Right lobe of liver (tissue), 6 donors: ENCODE data around the gene POC1A. TPM values are rescaled to one million over a fixed set of nuclear protein-coding genes. Genes with fewer than 3 reads are reported as not detected.

Source experiments
- ATAC-seq, 4 donors: fragments of 200-7000 bp; cut with Tn5 transposase; one replicate each; pipeline ENCODE4 v1.9.1; 2020; ENCODE audit warnings: mild to moderate bottlenecking in 4 of 4, moderate library complexity in 4 of 4
- DNase-seq, 3 donors: peaks; one replicate each; pipeline ENCODE4 v3.0.0-alpha.2; 2020
- H3K27ac ChIP-seq, 3 donors: fragments of 200-600 bp; one replicate each; pipeline ENCODE4 v1.8.0; 2022
- H3K27me3 ChIP-seq, 2 donors: fragments of 200-600 bp; one replicate each; pipeline ENCODE4 v1.8.0; 2022
- H3K36me3 ChIP-seq, 4 donors: fragments of 200-600 bp; sonication (generic) in 1 of 4; one replicate each; pipeline versions ENCODE4 v1.5.1 to v1.8.0; 2017 to 2022; ENCODE audit warnings: control low read depth in 1 of 4
- H3K4me1 ChIP-seq, 4 donors: fragments of 200-600 bp; sonication (generic) in 1 of 4; one replicate each; pipeline versions ENCODE4 v1.5.1 to v1.8.0; 2017 to 2022; ENCODE audit warnings: control low read depth in 1 of 4
- H3K4me3 ChIP-seq, 3 donors: fragments of 200-600 bp; one replicate each; pipeline ENCODE4 v1.8.0; 2022
- H3K9me3 ChIP-seq, 4 donors: fragments of 200-600 bp; sonication (generic) in 1 of 4; one replicate each; pipeline versions ENCODE4 v1.5.1 to v1.8.0; 2017 to 2022; ENCODE audit warnings: control low read depth in 1 of 4
- POLR2A ChIP-seq: fragments of 450-650 bp; IDR thresholded peaks from one replicate; pipeline ENCODE4 v1.6.1; 2017; ENCODE audit warnings: antibody characterized with exemption, mild to moderate bottlenecking
- whole genome bisulfite sequencing: methylation state at CpG from one replicate; pipeline ENCODE4 v1.1.6; 2018; ENCODE audit warnings: low coverage, low lambda C conversion rate; ENCODE audit not compliant: insufficient coverage; ENCODE audit errors: missing lambda C conversion rate; 5-methylcytosine and 5-hydroxymethylcytosine counted together
- intact Hi-C, 2 donors: fragments of 100-400 bp; cut with DNase I; formaldehyde crosslinking; loops; one replicate each; pipeline versions ENCODE4 v1.11.2 to v1.14.1; 2022
- total RNA-seq, 6 experiments: library from RNA; depleted of rRNA in 2 of 6; stranded (reverse); fragments of >200 nt in 2 of 6; fragmentation: NEBNext Ultra II Directional in 3 of 6; extraction: Animal tissue kit (Norgen Biotek cat#: 25700) in 3 of 6; gene quantifications; one replicate each; pipeline versions ENCODE4 v1.1.0 to v1.2.4, GENCODE V29; 2016 to 2023
- TF ChIP-seq, protein P1 (sequence below), 4 donors: fragments of 200-600 bp in 3 of 4; fragments of 450-650 bp in 1 of 4; IDR thresholded peaks; one replicate each; pipeline versions ENCODE4 v1.5.1 to v1.8.0; 2016 to 2022; ENCODE audit warnings: antibody characterized with exemption in 4 of 4, mild to moderate bottlenecking in 2 of 4
- donor health status: DM: no; HTN: yes; CAD: no.
- donor health status: DM: no; HTN: no; CAD: no.
- donor health status: DM: no; HTN: no; CAD: no.
- donor health status: DM: no; HTN: yes; CAD: no.
- donor health status: DM: no; HTN: yes; CAD: no.

The POC1A gene
- total RNA-seq, 6 experiments from 2014 or later, result 2.0 to 4.3 (median 3.2) TPM

DNA sequence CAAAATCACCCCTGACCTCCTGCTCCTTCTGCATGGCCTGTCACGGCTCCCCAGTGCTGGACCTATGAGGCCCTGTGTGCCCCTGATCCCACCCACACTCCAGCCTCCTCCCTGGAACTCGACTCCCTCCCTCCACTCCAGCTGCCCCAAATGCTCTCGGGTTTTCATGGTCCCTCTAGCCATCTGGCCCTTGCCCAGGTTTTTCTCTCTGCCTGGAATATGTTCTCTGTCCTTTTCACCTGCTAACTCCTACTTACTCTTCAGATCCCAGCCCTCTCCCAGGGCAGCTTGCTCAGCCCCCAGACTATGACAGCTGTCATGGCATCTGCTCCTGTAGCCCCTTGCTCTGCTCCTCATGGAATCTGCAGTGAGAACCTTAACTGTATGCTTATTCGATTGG is 128.2 kb downstream of the POC1A start:
- no peak for ATAC-seq
- no peaks in the 10 kb centered on the region for H3K9me3 ChIP-seq
- no peak overlapping the region for H3K27ac ChIP-seq
- no peaks in the 10 kb centered on the region for H3K4me1 ChIP-seq
- H3K4me3 ChIP-seq, result no peak overlapping the region
- intact Hi-C loops, result no loop called here
- no peaks in the 10 kb centered on the region for H3K27me3 ChIP-seq
- DNase-seq, result no peak
- TF ChIP-seq, protein P1, sequence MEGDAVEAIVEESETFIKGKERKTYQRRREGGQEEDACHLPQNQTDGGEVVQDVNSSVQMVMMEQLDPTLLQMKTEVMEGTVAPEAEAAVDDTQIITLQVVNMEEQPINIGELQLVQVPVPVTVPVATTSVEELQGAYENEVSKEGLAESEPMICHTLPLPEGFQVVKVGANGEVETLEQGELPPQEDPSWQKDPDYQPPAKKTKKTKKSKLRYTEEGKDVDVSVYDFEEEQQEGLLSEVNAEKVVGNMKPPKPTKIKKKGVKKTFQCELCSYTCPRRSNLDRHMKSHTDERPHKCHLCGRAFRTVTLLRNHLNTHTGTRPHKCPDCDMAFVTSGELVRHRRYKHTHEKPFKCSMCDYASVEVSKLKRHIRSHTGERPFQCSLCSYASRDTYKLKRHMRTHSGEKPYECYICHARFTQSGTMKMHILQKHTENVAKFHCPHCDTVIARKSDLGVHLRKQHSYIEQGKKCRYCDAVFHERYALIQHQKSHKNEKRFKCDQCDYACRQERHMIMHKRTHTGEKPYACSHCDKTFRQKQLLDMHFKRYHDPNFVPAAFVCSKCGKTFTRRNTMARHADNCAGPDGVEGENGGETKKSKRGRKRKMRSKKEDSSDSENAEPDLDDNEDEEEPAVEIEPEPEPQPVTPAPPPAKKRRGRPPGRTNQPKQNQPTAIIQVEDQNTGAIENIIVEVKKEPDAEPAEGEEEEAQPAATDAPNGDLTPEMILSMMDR (IDR thresholded peaks at IDR 0.05), result no peak
- TF ChIP-seq POLR2A, result no peak
- 100% methylated on average over 1 of the region's 4 CpGs for WGBS
- no peaks in the 10 kb centered on the region for H3K36me3 ChIP-seq

DNA sequence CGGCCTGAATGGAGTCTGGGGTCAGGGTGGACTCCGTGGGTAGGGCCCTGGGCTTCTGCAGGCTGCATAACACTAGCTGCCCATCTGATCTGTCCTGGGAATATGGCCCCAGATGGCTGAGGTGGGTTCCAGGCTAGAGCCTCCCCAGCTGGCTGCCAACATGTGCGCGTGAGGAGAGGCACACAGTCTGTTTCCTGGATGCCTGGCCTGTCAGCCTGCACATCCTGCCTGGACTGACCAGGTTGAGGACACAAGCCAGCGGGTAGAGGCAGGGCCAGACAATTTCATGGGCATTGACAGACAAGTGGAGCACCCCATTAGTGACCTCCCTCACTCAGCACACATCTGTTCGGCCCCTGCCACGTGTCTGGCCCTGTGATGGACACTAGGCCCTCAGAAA is 128.8 kb downstream of the POC1A start:
- TF ChIP-seq POLR2A, result no peak
- TF ChIP-seq, protein P1 (IDR thresholded peaks at IDR 0.05), result no peak
- ATAC-seq, result peak in 3 of 4 donors; percentile 10 to 34 (median 32)
- no peak overlapping the region for H3K27ac ChIP-seq
- H3K4me3 ChIP-seq, result no peak overlapping the region
- H3K4me1 ChIP-seq, result no peaks in the 10 kb centered on the region
- no peak for DNase-seq
- H3K9me3 ChIP-seq, result no peaks in the 10 kb centered on the region
- no peaks in the 10 kb centered on the region for H3K27me3 ChIP-seq
- no peaks in the 10 kb centered on the region for H3K36me3 ChIP-seq
- WGBS, result 75% methylated on average over 2 of the region's 7 CpGs
- intact Hi-C loops, result no loop called here

Other genes with a start within 250 kb of the POC1A start
- 10 to 100 TPM in 1 of 6 experiments, 1 to 10 TPM in 5; 5.2 to 10.8 (median 7.6) TPM for gene RRP9, start 212.5 kb downstream of the POC1A start, total RNA-seq
- gene PARP3, start 212.1 kb downstream of the POC1A start, total RNA-seq, result 10 to 100 TPM; 13.5 to 19.4 (median 16.0) TPM
- gene GPR62, start 199.0 kb downstream of the POC1A start, total RNA-seq, result under 1 TPM in 2 of 6 experiments, not detected in 4; 0.18 to 0.37 TPM
- gene PCBP4, start 187.0 kb downstream of the POC1A start, total RNA-seq, result 10 to 100 TPM in 3 of 6 experiments, 1 to 10 TPM in 3; 6.5 to 19.2 (median 11.7) TPM
- 100 to 1,000 TPM in 4 of 6 experiments, 10 to 100 TPM in 2; 62.9 to 126 (median 109) TPM for gene ABHD14B, start 180.4 kb downstream of the POC1A start, total RNA-seq
- 10 to 100 TPM in 4 of 6 experiments, 1 to 10 TPM in 2; 8.3 to 22.2 (median 15.1) TPM for gene ABHD14A, start 179.4 kb downstream of the POC1A start, total RNA-seq
- gene ACY1, start 170.9 kb downstream of the POC1A start, total RNA-seq, result 100 to 1,000 TPM; 223 to 479 (median 297) TPM
- 100 to 1,000 TPM; 396 to 971 (median 447) TPM for gene RPL29, start 158.5 kb downstream of the POC1A start, total RNA-seq
- gene DUSP7, start 97.9 kb downstream of the POC1A start, total RNA-seq, result 1 to 10 TPM; 3.0 to 4.2 (median 3.5) TPM
- gene ALAS1, start 43.7 kb upstream of the POC1A start, total RNA-seq, result 100 to 1,000 TPM in 4 of 6 experiments, 10 to 100 TPM in 2; 73.4 to 783 (median 147) TPM
- gene TLR9, start 71.2 kb upstream of the POC1A start, total RNA-seq, result under 1 TPM in 4 of 6 experiments, not detected in 2; 0.12 to 0.59 (median 0.24) TPM
- gene TWF2, start 84.7 kb upstream of the POC1A start, total RNA-seq, result 10 to 100 TPM; 12.9 to 34.4 (median 23.7) TPM
- gene PPM1M, start 91.3 kb upstream of the POC1A start, total RNA-seq, result 1 to 10 TPM; 2.8 to 7.1 (median 4.5) TPM
- gene WDR82, start 124.2 kb upstream of the POC1A start, total RNA-seq, result 10 to 100 TPM; 14.1 to 25.2 (median 20.7) TPM
- 100 to 1,000 TPM in 4 of 6 experiments, 10 to 100 TPM in 2; 75.1 to 320 (median 178) TPM for gene GLYCTK, start 133.4 kb upstream of the POC1A start, total RNA-seq
- 10 to 100 TPM in 2 of 6 experiments, 1 to 10 TPM in 4; 1.6 to 11.2 (median 8.1) TPM for gene DNAH1, start 161.9 kb upstream of the POC1A start, total RNA-seq